SKM-1 treated with dmso at 0.1 percent for 144 hours (cell line): Measurements from ENCODE around the gene OMG.
"Not testable (repeated sequence)": the region's sequence is repeated elsewhere in the genome, so short reads cannot be mapped to it uniquely, and the experiment has no call there.

Experiments
- DNase-seq: peaks from one replicate; lab custom pipeline; 2025; ENCODE audit not compliant: unreplicated experiment; lab: John Stamatoyannopoulos, UW

OMG gene

GRCh38 chr17:31309556-31309955, 12.5 kb upstream of the OMG start:
- DNase-seq = peak; percentile 91

GRCh38 chr17:31308372-31309334, 11.6 kb upstream of the OMG start:
- DNase-seq = peak; percentile 66

- DNase-seq = no peak
Observed at GRCh38 chr17:31307640-31308039, 10.6 kb upstream of the OMG start.

DNA sequence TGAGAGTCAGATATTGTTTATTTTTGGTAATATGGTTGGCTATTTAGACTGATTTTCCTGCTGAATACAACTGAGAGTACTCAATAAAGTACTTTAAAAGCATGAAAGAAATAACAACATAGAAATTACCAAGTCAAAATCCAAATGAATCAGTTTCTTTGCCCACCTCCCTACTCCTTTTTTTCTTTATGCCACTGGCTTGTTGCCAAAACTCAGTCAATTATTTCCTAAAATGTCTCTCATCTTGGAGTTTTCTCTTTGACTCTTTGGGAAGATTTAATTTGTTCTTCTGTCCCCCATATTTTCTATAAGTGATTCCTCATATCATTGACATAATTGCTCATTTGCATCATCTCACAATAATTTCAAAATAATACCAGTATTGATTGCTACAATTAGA, 2.6 kb upstream of the OMG start:
- no peak for DNase-seq

- no peak for DNase-seq
Observed at GRCh38 chr17:31296142-31296541, 897 bp downstream of the OMG start.

DNA sequence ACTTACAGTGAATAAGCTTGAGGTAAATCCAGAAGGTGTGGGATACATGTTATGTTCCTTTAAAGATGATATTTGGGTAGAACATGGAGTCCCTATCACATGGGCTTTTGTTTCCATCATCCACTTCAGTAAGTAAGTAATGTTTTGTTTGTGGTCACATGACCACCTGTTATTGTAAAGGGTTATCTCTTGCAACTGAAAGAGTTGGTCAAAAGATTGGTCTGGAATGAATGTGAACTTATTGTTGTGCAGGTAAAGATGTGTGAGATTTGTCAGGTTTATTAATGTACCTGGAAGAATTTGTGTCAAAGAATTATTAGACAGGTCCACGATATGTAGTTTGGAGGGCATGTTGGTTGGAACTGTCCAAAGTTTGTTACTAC, 1.6 kb downstream of the OMG start:
- DNase-seq = no peak

- DNase-seq = no peak
Observed at GRCh38 chr17:31294820-31295488, 2.1 kb downstream of the OMG start.

DNA sequence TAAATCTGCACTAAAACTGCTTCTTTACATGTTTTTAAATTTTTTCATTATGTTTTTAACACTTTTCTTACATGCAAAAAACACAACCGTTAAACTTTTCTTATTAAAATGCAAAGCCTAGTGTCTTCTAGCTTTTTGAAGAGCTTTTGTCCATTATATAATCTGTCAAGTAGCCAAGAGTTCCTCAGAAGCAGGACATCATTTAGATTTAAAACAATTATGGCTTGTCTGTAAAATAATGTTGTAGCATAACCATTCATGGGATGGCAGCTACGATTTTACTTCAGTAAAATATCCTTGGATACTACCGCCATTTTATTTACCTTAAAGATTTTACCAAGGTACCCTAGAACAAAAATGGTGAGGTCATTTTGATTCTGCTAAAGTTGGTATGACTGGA, 2.8 kb downstream of the OMG start:
- DNase-seq = no peak

GRCh38 chr17:31293581-31293980, 3.5 kb downstream of the OMG start:
- DNase-seq = no peak

- DNase-seq = no peak
Observed at GRCh38 chr17:31291820-31292219, 5.2 kb downstream of the OMG start.

GRCh38 chr17:31289790-31290189, 7.2 kb downstream of the OMG start:
- DNase-seq = no peak

- DNase-seq = not testable (repeated sequence)
Observed at GRCh38 chr17:31287932-31288331, 9.1 kb downstream of the OMG start.

DNA sequence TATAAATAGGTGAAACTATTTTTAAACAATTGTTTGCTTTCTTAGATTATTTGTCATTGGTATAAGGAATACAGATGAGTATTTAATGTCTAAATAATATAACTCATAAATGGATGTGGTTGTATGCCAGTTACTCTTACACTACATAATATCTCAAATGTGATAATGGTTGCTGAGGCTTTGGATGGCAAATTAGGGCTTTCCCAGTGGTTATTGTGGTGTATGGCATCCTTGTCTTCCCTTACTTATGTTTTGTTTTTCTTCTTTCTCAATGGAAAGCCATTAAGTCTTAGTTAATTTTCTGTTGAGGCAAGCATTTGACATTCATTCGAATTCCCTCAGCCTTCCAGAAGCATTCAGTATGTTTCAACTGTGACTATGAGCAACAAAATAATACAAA, 10.5 kb downstream of the OMG start:
- no peak for DNase-seq

DNA sequence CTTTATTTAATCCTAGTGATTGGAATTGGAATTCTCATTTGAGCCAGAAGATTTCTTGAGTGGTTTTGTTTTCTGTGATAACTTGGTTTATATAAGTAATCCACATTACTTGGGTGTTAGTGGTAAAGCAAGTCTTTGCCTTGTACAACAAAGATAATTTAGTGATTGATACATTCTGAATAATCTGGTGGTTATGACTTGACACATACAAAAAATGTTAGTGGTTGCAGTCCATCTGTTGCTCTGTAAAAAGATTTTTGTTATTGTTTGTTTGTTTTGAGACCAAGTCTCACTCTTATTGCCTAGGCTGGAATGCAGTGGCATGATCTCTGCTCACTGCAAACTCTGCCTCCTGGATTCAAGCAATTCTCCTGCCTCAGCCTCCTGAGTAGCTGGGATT, 13.2 kb downstream of the OMG start:
- DNase-seq = no peak

DNA sequence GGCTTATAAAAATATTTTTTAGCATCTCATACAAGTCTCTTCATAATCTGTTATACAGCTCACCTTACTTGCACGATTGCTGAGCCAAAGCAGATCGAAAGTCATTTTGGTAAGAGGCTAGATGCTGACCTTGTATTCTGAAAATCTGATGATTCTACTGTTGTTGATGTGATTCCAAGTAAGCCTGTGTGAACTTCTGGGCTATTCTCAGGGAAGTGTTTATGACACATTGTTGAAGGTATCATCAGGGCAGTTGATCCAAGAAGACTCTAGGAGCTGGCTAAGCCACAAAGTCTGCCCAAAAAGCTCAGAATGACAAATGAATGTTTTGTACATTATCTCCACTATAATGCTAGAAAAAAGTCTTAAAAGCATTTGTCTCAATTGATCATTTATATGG, 16.0 kb downstream of the OMG start:
- no peak for DNase-seq

- DNase-seq = no peak
Observed at GRCh38 chr17:31279401-31279800, 17.6 kb downstream of the OMG start.

GRCh38 chr17:31275116-31275515, 21.9 kb downstream of the OMG start:
- DNase-seq = no peak

GRCh38 chr17:31274252-31274651, 22.8 kb downstream of the OMG start:
- DNase-seq = peak; percentile 81

DNA sequence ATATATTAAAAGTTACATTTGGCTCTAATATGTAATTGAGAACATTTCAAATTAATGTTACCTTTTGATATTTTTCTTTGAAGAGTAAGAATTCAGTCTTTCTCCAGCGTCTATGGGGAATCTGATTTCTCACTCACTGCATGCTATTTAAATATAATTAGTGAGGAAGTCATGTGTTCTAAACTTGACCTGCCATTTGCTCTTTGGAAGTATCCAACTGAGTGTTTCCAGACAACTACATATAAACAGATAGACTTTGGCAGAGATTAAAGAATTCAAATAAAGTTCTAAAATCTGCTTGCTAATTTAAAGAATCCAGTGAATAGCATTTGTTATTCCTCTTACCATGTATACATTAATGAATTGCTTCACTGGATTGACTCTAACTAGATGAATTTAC, 23.5 kb downstream of the OMG start:
- no peak for DNase-seq

DNA sequence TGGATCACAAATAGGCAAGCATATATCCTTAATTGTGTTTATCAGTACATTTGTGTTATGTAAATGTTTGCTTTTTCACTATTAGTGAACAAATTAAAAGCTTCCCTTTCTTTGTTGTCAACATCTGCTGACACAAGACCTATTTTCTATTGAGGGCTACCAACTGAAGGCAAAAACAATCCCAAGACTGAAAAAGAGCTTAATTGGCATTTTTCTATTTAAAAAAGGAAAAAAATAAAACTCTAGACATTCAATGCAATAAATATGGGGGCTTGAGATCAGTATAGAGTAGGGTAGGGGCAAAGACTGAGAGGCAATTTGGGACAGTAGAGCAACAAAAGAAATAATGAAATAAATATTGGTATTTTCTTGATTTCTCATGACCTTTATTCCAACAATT, 24.2 kb downstream of the OMG start:
- no peak for DNase-seq

DNA sequence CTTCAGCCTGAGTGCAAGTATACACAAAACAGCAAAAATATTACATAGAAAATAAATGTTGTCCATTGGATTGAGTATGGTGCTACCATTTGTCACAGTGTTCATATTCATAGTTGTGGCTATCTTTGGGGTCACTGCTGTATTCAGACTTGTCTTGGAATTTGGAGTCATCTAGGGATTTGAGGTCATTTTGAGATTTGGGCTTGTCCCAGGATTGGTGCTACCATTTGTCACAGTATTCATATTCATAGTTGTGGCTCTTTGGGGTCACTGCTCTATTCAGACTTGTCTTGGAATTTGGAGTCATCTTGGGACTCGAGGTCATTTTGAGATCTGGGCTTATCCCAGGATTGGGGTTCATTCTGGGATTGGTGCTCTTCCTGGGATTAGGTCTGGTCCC, 24.8 kb downstream of the OMG start:
- no peak for DNase-seq

DNA sequence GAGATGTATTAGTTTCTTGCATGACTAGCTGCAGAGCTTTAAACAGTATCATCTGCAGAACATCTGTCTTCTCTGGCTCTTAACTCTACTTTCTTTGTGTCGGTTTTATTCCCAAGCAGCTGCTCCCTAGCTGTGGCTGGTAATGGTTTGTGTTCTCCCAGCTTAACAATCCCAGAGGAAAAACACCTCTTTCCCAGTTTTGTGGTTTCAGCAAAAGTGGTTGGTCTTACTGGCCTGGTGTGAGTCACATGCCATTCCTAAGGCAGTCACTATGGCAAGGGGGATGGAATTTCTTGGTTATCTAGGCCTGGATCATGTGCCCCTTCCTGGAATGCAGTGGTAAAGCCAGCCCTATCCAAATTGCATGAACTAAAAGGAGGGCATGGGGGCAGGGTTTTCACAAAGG, 27.5 kb downstream of the OMG start:
- no peak for DNase-seq
